MM.1S (cell line): Measurements from ENCODE around the gene ZFAND2B.

Experiments
- DNase-seq: peaks from one replicate; pipeline ENCODE4 v3.0.0-alpha.2; 2015
- H2AFZ ChIP-seq: fragments of 300-600 bp; sonication (generic); 2 replicates; pipeline ENCODE4 v1.6.0; 2016; ENCODE audit warnings: antibody characterized with exemption, low read length
- H3F3A ChIP-seq: fragments of 300-600 bp; sonication (generic); 2 replicates; pipeline ENCODE4 v1.6.1; 2016; ENCODE audit warnings: mild to moderate bottlenecking, antibody characterized with exemption, low read length, moderate library complexity, mixed read lengths; ENCODE audit not compliant: insufficient read depth
- H3K27ac ChIP-seq: fragments of 300-600 bp; sonication (generic); 2 replicates; pipeline ENCODE4 v1.5.1; 2016; ENCODE audit warnings: mild to moderate bottlenecking, low read length
- H3K27me3 ChIP-seq: fragments of 300-600 bp; sonication (generic); replicated peaks from 2 replicates; pipeline ENCODE4 v1.6.0; 2016; ENCODE audit warnings: low read length; ENCODE audit not compliant: insufficient read depth
- H3K36me3 ChIP-seq: fragments of 300-600 bp; sonication (generic); replicated peaks from 2 replicates; pipeline ENCODE4 v1.6.1; 2016; ENCODE audit warnings: mild to moderate bottlenecking, low read length, mixed read lengths; ENCODE audit not compliant: insufficient read depth
- H3K4me1 ChIP-seq: fragments of 300-600 bp; sonication (generic); 2 replicates; pipeline ENCODE4 v1.6.1; 2016; ENCODE audit warnings: low read length, mixed read lengths
- H3K4me2 ChIP-seq: fragments of 300-600 bp; sonication (generic); 2 replicates; pipeline ENCODE4 v1.6.0; 2016; ENCODE audit warnings: low read depth, low read length
- H3K4me3 ChIP-seq: fragments of 300-600 bp; sonication (generic); 2 replicates; pipeline ENCODE4 v1.5.1; 2016; ENCODE audit warnings: low read length, mixed read lengths
- H3K79me2 ChIP-seq: fragments of 300-600 bp; sonication (generic); 2 replicates; pipeline ENCODE4 v1.6.1; 2016; ENCODE audit warnings: mixed run types, low read length, mixed read lengths
- H3K9ac ChIP-seq: fragments of 300-600 bp; sonication (generic); 2 replicates; pipeline ENCODE4 v1.6.1; 2016; ENCODE audit warnings: low read length, mixed read lengths
- H3K9me2 ChIP-seq: fragments of 300-600 bp; sonication (generic); replicated peaks from 2 replicates; pipeline ENCODE4 v1.6.1; 2016; ENCODE audit warnings: mild to moderate bottlenecking, low read length, mixed read lengths; ENCODE audit not compliant: insufficient read depth
- H3K9me3 ChIP-seq: fragments of 300-600 bp; sonication (generic); replicated peaks from 2 replicates; pipeline ENCODE4 v1.6.1; 2016; ENCODE audit warnings: mild to moderate bottlenecking, low read length, mixed read lengths; ENCODE audit not compliant: insufficient read depth
- H4K20me1 ChIP-seq: fragments of 300-600 bp; sonication (generic); 2 replicates; pipeline ENCODE4 v1.6.1; 2016; ENCODE audit warnings: mild to moderate bottlenecking, low read length, moderate library complexity, mixed read lengths; ENCODE audit not compliant: insufficient read depth
- CTCF ChIP-seq: fragments of 300-600 bp; sonication (generic); IDR thresholded peaks from 2 replicates; pipeline ENCODE4 v1.5.1; 2016; ENCODE audit warnings: antibody characterized with exemption, low read length, mixed read lengths
- EZH2 ChIP-seq: fragments of 300-600 bp; sonication (generic); optimal IDR thresholded peaks from 2 replicates; pipeline ENCODE3; 2017; ENCODE audit warnings: low read depth, mild to moderate bottlenecking, antibody characterized with exemption, low read length, mixed read lengths
- EZH2phosphoT487 ChIP-seq: fragments of 300-600 bp; sonication (generic); IDR thresholded peaks from 2 replicates; pipeline ENCODE4 v1.6.1; 2018; ENCODE audit warnings: antibody characterized with exemption, low read length

ZFAND2B gene

GRCh38 chr2:219169930-219170654 is 36.5 kb upstream of the ZFAND2B start, which contains the start of gene SLC23A3:
SLC23A3 (minus strand) TSS chr2:219170029; CDS start chr2:219169984, 45 bp downstream.
- TF ChIP-seq EZH2 (no peak), CTCF (no peak), EZH2phosphoT487 (no peak)
- DNase-seq: no peak
- no peaks in the 10 kb centered on the region for H4K20me1 ChIP-seq
- H3K79me2 ChIP-seq: peaks cover 15% of the 10 kb centered on the region
- no peak within 1 kb of the TSS for H2AFZ ChIP-seq
- H3K36me3 ChIP-seq: peaks cover 3% of the 10 kb centered on the region; the same call in 1 of the 2 replicates
- H3K4me3 ChIP-seq: no peak within 1 kb of the TSS
- no peaks in the 10 kb centered on the region for H3K9me3 ChIP-seq
- no peak within 1 kb of the TSS for H3K9ac ChIP-seq
- no peak within 1 kb of the TSS for H3K4me2 ChIP-seq
- H3K27ac ChIP-seq: no peak within 1 kb of the TSS
- H3K4me1 ChIP-seq: no peaks in the 10 kb centered on the region
- H3F3A ChIP-seq: no peaks in the 10 kb centered on the region
- no peaks in the 10 kb centered on the region for H3K9me2 ChIP-seq
- no peaks in the 10 kb centered on the region for H3K27me3 ChIP-seq

GRCh38 chr2:219171231-219171651 is 35.3 kb upstream of the ZFAND2B start:
- TF ChIP-seq EZH2 (no peak), CTCF (peak; percentile 69), EZH2phosphoT487 (no peak)
- Histone ChIP-seq H3K4me3 (no peak overlapping the region), H3K27ac (no peak overlapping the region), H3F3A (peaks cover 5% of the 10 kb centered on the region), H3K79me2 (peaks cover 25% of the 10 kb centered on the region), H3K4me2 (no peak overlapping the region), H2AFZ (no peak overlapping the region), H4K20me1 (no peaks in the 10 kb centered on the region), H3K4me1 (0 out of 2 replicates have a peak, but pooled peaks cover 6% of the 10 kb centered on the region), H3K36me3 (peaks cover 3% of the 10 kb centered on the region; the same call in 1 of the 2 replicates), H3K27me3 (no peaks in the 10 kb centered on the region), H3K9me3 (no peaks in the 10 kb centered on the region), H3K9me2 (no peaks in the 10 kb centered on the region), H3K9ac (no peak overlapping the region)
- DNase-seq: peak; percentile 46

GRCh38 chr2:219172231-219173154 is 34.1 kb upstream of the ZFAND2B start:
- H3K27me3 ChIP-seq: no peaks in the 10 kb centered on the region
- no peaks in the 10 kb centered on the region for H3K9me3 ChIP-seq
- H3K27ac ChIP-seq: no peak overlapping the region
- H3K9ac ChIP-seq: no peak overlapping the region
- no peaks in the 10 kb centered on the region for H4K20me1 ChIP-seq
- H3K79me2 ChIP-seq: peaks cover 30% of the 10 kb centered on the region
- H3K9me2 ChIP-seq: no peaks in the 10 kb centered on the region
- DNase-seq: no peak
- no peak overlapping the region for H3K4me3 ChIP-seq
- peaks cover 18% of the 10 kb centered on the region for H3F3A ChIP-seq
- H3K4me2 ChIP-seq: no peak overlapping the region
- no peak overlapping the region for H2AFZ ChIP-seq
- 0 out of 2 replicates have a peak, but pooled peaks cover 6% of the 10 kb centered on the region for H3K4me1 ChIP-seq
- peaks cover 3% of the 10 kb centered on the region; the same call in 1 of the 2 replicates for H3K36me3 ChIP-seq
- TF ChIP-seq EZH2 (no peak), EZH2phosphoT487 (no peak), CTCF (no peak)
